Muscle layer of colon (tissue), 2 donors: ENCODE results near the gene HOXC9.

ENCODE experiments used
- H3K27ac ChIP-seq: one replicate; pipeline ENCODE4 v1.7.0; 2013; ENCODE audit warnings: low read depth, mild to moderate bottlenecking, low read length, moderate library complexity
- H3K27me3 ChIP-seq, 2 donors: one replicate each; pipeline ENCODE4 v1.7.0; 2013; ENCODE audit warnings: low read length in 2 of 2, mild to moderate bottlenecking in 2 of 2; ENCODE audit not compliant: insufficient read depth in 2 of 2, control insufficient read depth in 1 of 2
- H3K36me3 ChIP-seq: one replicate; pipeline ENCODE4 v1.7.0; 2013; ENCODE audit warnings: mild to moderate bottlenecking, low read length; ENCODE audit not compliant: insufficient read depth
- H3K4me1 ChIP-seq: one replicate; pipeline ENCODE4 v1.7.0; 2013; ENCODE audit warnings: mild to moderate bottlenecking, low read length; ENCODE audit not compliant: insufficient read depth
- H3K4me3 ChIP-seq, 2 donors: one replicate each; pipeline ENCODE4 v1.7.0; 2013; ENCODE audit warnings: low read length in 2 of 2, low read depth in 1 of 2, mild to moderate bottlenecking in 1 of 2, moderate library complexity in 1 of 2
- H3K9ac ChIP-seq: one replicate; pipeline ENCODE4 v1.7.0; 2013; ENCODE audit warnings: low read length
- H3K9me3 ChIP-seq: one replicate; pipeline ENCODE4 v1.7.0; 2013; ENCODE audit warnings: mild to moderate bottlenecking, low read length
- donor health status: abdominal sarcoma.
- donor health status: Adenocarcinoma of cecum.

The HOXC9 gene

DNA sequence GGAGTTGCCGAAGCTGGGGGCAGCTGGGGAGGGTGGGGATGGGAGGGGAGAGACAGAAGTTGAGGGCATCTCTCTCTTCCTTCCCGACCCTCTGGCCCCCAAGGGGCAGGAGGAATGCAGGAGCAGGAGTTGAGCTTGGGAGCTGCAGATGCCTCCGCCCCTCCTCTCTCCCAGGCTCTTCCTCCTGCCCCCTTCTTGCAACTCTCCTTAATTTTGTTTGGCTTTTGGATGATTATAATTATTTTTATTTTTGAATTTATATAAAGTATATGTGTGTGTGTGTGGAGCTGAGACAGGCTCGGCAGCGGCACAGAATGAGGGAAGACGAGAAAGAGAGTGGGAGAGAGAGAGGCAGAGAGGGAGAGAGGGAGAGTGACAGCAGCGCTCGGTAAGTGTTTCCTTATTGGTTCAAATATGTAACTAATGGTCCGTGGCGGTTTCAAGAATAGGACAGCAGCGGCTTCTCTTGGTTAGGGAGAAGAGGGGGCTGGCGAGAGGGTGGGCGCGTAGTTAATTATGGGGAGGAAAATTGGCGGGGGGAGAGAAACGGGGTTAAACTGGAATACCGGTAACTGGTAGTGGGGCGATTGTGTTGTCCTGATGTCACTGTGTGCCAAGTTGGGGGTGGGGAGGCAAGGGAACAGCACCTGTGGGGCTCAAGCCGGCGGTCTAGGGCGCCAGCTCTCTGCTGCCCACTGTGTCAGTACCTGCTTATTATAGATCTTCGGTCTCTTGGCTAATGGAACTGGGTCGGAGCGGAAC is 17.2 kb downstream of the HOXC9 start:
- Histone ChIP-seq H3K9me3 (no peaks in the 10 kb centered on the region), H3K36me3 (no peaks in the 10 kb centered on the region), H3K4me3 (peak overlapping the region; percentile 69 to 82), H3K4me1 (peaks cover 13% of the 10 kb centered on the region), H3K27me3 (peaks cover 32 to 91% of the 10 kb centered on the region in 2 donors), H3K9ac (peak overlapping the region; percentile 4), H3K27ac (peak overlapping the region; percentile 51)

DNA sequence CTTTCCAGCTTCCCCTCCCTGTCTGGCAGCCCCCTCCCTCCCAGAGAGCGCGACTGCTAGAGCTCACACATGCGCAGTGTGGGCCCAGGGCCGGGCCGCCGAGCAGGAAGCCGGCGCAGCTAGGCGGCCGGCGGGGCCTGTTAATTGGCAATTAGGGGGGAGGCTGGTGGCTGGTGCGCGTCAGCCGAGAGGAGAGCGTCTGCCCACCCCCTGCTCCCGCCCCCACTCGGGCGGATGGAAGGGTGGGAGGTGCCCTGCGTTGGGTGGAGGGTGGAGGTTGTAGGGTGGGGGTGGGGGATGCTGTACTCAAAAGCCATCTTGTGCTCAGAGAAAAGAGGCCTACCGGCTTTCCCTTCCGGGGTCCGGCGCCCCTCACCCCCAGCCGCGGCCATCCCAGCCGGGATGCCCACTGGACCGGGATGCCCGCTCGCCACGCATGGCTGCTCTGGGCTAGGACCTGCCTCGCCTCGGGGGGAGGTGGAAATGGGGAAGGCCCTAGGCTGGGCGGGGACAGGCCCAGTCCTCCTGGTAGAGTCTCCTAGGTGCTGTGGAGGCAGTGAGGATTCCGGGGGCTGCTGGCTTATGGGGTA is 18.0 kb downstream of the HOXC9 start:
- H3K9me3 ChIP-seq: no peaks in the 10 kb centered on the region
- H3K4me1 ChIP-seq: peaks cover 13% of the 10 kb centered on the region
- peak overlapping the region; percentile 51 for H3K27ac ChIP-seq
- peak overlapping the region; percentile 69 to 82 for H3K4me3 ChIP-seq
- H3K9ac ChIP-seq: peak overlapping the region; percentile 4
- no peaks in the 10 kb centered on the region for H3K36me3 ChIP-seq
- H3K27me3 ChIP-seq: peaks cover 32 to 92% of the 10 kb centered on the region in 2 donors

GRCh38 chr12:54018468-54018984 is 18.6 kb downstream of the HOXC9 start:
- H3K27ac ChIP-seq: peak overlapping the region; percentile 51
- H3K36me3 ChIP-seq: no peaks in the 10 kb centered on the region
- no peaks in the 10 kb centered on the region for H3K9me3 ChIP-seq
- H3K4me3 ChIP-seq: peak overlapping the region; percentile 69 to 82
- peaks cover 13% of the 10 kb centered on the region for H3K4me1 ChIP-seq
- H3K9ac ChIP-seq: peak overlapping the region; percentile 4
- peaks cover 27 to 90% of the 10 kb centered on the region in 2 donors for H3K27me3 ChIP-seq

- Histone ChIP-seq H3K27me3 (peaks cover 21 to 90% of the 10 kb centered on the region in 2 donors), H3K36me3 (no peaks in the 10 kb centered on the region), H3K9ac (no peak overlapping the region), H3K27ac (no peak overlapping the region), H3K4me1 (peaks cover 13% of the 10 kb centered on the region), H3K9me3 (no peaks in the 10 kb centered on the region), H3K4me3 (peak overlapping the region in 1 of 2 donors; percentile 23)
Measured at GRCh38 chr12:54019091-54019811, 19.3 kb downstream of the HOXC9 start.

- Histone ChIP-seq H3K27me3 (peaks cover 13 to 90% of the 10 kb centered on the region in 2 donors), H3K27ac (no peak overlapping the region)
Measured at GRCh38 chr12:54019924-54020590, 20.1 kb downstream of the HOXC9 start.

DNA sequence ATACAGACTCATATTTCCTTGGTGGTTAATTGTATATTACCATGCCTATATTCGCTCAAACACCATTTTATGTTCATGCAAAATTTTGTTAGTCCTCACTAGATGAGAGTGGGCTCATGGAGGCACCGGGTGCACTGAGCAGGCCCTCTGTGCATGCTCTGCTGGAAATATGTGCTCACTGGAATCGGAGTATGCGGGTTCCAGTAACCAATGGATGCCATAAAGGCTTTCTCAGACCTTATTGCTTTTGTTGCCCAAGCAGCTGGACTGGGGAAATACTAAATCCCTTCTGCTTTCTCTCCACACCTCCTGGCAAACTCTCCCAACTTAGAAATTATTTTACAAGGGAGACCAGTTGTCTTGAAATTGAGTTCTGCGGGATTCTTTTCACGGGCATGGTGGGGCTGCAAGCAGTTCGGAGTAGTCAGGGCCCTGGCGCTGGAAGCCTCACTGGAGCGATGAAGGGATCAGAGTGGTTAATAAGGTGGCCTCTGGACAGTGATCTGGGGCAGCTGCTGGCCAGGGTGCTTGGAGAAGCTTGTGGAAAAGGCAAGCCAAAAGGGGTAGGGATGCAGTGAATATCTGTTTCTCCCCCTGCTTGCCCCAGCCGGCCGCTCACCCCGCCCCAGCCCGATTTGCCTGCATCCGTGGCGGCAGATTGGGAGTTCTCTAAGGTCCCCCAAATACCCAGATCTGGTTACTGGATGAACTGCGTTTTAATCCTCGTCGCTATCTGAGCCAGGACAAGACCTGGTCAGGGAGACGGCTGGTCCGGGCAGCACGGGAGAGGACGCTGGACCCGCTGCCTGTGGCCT is 20.8 kb downstream of the HOXC9 start:
- Histone ChIP-seq H3K27me3 (peaks cover 12 to 88% of the 10 kb centered on the region in 2 donors), H3K9me3 (no peaks in the 10 kb centered on the region), H3K4me1 (peaks cover 11% of the 10 kb centered on the region), H3K36me3 (no peaks in the 10 kb centered on the region), H3K4me3 (no peak overlapping the region), H3K27ac (no peak overlapping the region), H3K9ac (no peak overlapping the region)

More at GRCh38 chr12:54019924-54020590, 20.1 kb downstream of the HOXC9 start:
- Histone ChIP-seq H3K36me3 (no peaks in the 10 kb centered on the region), H3K9ac (no peak overlapping the region), H3K4me3 (peak overlapping the region in 1 of 2 donors; percentile 23), H3K4me1 (peaks cover 13% of the 10 kb centered on the region), H3K9me3 (no peaks in the 10 kb centered on the region)

- H3K27ac ChIP-seq: no peak overlapping the region
- no peaks in the 10 kb centered on the region for H3K36me3 ChIP-seq
- H3K4me3 ChIP-seq: no peak overlapping the region
- H3K27me3 ChIP-seq: peaks cover 13 to 90% of the 10 kb centered on the region in 2 donors
- H3K9me3 ChIP-seq: no peaks in the 10 kb centered on the region
- no peak overlapping the region for H3K9ac ChIP-seq
- H3K4me1 ChIP-seq: peaks cover 5% of the 10 kb centered on the region
Measured at GRCh38 chr12:54021432-54022013, 21.6 kb downstream of the HOXC9 start.

- H3K4me3 ChIP-seq: no peak overlapping the region
- peaks cover 5% of the 10 kb centered on the region for H3K4me1 ChIP-seq
- H3K27ac ChIP-seq: no peak overlapping the region
- peaks cover 26 to 90% of the 10 kb centered on the region in 2 donors for H3K27me3 ChIP-seq
- H3K9ac ChIP-seq: no peak overlapping the region
- no peaks in the 10 kb centered on the region for H3K9me3 ChIP-seq
- H3K36me3 ChIP-seq: no peaks in the 10 kb centered on the region
Measured at GRCh38 chr12:54022960-54023884, 23.3 kb downstream of the HOXC9 start.

- Histone ChIP-seq H3K27ac (no peak overlapping the region), H3K9ac (no peak overlapping the region), H3K4me3 (no peak overlapping the region), H3K9me3 (no peaks in the 10 kb centered on the region), H3K36me3 (no peaks in the 10 kb centered on the region), H3K4me1 (peaks cover 13% of the 10 kb centered on the region), H3K27me3 (peaks cover 31 to 93% of the 10 kb centered on the region in 2 donors)
Measured at GRCh38 chr12:54024127-54024526, 24.2 kb downstream of the HOXC9 start.
